ENCODE data around the gene SKIDA1.

SKIDA1 gene

DNA sequence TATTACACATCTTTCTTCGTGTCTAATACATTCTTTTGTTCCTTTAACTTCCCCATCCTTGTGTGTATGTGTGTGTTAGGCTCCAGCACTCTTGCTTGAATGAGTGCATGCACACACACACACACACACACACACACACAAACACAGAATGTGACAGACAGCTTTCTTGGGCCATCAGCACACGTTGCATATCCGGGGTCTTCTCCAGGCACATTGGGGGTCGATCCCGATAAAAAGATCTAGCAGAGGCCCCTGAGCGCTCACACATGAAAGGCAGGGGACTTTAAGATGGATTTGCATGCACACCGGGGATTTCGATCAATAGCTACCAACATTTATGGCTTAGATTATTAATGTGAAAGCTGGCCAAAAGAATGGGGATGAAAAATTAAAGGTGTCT lies 4.5 kb downstream of the SKIDA1 start:
- no peak for TF ChIP-seq POLR2A (IDR thresholded peaks at IDR 0.05; ENCODE audit: extremely low read depth, insufficient read length)
- TF ChIP-seq, protein P1, sequence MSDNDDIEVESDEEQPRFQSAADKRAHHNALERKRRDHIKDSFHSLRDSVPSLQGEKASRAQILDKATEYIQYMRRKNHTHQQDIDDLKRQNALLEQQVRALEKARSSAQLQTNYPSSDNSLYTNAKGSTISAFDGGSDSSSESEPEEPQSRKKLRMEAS (IDR thresholded peaks at IDR 0.05; ENCODE audit: low read depth, low read length), result no peak
- TF ChIP-seq CTCF (IDR thresholded peaks at IDR 0.05; ENCODE audit: low read depth, low read length), result no peak
- no peak for TF ChIP-seq MYC (IDR thresholded peaks at IDR 0.05; ENCODE audit: low read depth, low read length)
- no peak for DNase-seq (ENCODE audit: low read depth)
- no peak overlapping the region for H3K4me3 ChIP-seq (ENCODE audit: low read depth, low read length)

GRCh38 chr10:21520509-21520908 lies 5.0 kb downstream of the SKIDA1 start:
- no peak for DNase-seq (ENCODE audit: low read depth)
- H3K4me3 ChIP-seq (ENCODE audit: low read depth, low read length), result no peak overlapping the region
- TF ChIP-seq, protein P1 (IDR thresholded peaks at IDR 0.05; ENCODE audit: low read depth, low read length), result no peak

DNA sequence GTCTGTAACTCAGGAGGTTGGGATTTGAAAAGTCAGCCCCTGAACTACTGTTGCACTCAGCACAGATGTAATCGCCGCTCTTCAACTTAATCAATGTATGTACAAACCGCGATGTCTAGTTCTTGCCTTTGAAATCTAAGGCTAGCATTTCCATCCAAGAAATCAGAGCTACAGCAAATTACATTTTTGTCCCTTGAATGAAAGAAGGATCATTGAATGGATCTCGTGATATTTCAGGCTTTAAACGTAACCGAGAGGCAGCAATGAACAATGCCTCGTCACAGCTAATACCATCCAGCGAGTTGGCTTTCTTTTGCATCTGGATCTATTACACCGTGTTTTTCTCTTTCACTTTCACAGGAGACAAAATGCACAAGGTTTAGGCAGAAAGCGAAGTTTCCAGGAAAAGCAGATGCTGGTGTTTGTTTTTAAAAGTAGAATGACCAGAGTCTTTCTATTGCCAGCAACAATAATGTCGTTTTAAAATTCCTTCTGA lies 5.5 kb downstream of the SKIDA1 start:
- TF ChIP-seq MYC (IDR thresholded peaks at IDR 0.05; ENCODE audit: low read depth, low read length) (no peak), POLR2A (IDR thresholded peaks at IDR 0.05; ENCODE audit: extremely low read depth, insufficient read length) (no peak), CTCF (IDR thresholded peaks at IDR 0.05; ENCODE audit: low read depth, low read length) (no peak)
- TF ChIP-seq, protein P1 (IDR thresholded peaks at IDR 0.05; ENCODE audit: low read depth, low read length), result no peak
- no peak for DNase-seq (ENCODE audit: low read depth)
- H3K4me3 ChIP-seq (ENCODE audit: low read depth, low read length), result no peak overlapping the region

DNA sequence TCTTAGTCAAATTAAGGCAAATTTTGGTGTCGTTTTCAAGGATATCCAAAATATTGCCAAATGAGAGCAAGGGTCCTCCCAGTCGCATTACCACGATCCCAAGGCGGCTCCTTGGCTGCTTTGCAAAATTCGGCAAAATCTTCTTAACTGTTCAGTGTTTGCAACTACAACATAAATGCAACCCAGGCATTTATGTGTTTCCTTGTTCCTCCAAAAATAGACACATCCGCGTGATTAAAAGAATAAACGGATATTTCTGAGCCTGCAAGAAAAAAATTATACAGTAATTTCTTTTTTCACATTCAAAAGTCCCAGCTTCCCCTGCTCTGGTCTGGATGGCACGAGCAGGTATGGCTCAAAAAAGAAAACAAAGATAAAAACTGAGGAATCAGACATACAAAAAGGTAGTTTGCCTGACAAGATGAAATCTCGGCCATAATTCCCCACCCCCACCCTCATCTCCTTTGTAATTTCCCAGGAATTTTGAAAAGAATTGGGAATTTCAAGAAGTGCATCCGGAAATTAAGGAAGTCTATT lies 6.0 kb downstream of the SKIDA1 start:
- H3K4me3 ChIP-seq (ENCODE audit: low read depth, low read length), result no peak overlapping the region
- no peak for TF ChIP-seq MYC (IDR thresholded peaks at IDR 0.05; ENCODE audit: low read depth, low read length)
- TF ChIP-seq POLR2A (IDR thresholded peaks at IDR 0.05; ENCODE audit: extremely low read depth, insufficient read length), result no peak
- TF ChIP-seq, protein P1 (IDR thresholded peaks at IDR 0.05; ENCODE audit: low read depth, low read length), result no peak
- no peak for TF ChIP-seq CTCF (IDR thresholded peaks at IDR 0.05; ENCODE audit: low read depth, low read length)
- no peak for DNase-seq (ENCODE audit: low read depth)

DNA sequence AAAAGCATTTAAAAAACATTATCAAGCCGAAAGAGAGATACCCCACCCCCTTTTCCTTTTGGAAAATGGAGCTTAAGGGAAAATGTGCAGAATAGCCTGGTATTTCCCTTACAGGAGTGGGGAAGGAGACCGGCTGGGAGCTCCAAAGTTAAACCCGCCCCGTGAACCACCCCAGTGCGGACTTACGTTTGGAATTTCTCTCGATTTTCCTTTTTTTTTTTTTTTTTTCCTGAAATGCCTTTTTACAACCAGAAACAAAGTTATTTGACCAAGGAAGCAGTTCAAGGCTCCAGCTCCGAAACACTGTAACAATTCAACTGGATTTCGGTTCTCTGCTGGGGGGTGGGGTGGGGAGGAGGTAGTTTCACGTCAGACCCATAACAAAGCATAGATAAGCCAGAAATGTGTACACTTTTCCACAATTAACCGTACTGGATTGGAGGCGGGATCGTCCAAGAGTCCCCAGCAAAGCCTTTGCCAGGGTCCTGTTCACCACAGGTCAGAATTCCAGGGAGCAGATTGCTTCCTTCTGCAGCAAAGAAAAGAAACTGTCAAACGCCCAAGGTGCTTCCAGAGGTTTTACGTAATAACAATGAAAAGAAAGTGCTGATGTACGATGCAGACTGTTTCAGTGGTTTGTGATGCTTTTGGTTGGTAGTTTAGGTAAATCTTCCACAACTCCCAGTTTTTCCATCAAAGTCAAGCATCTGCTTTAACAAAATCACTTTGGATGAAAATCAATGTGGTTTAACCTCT lies 6.7 kb downstream of the SKIDA1 start:
- DNase-seq (ENCODE audit: low read depth), result no peak
- H3K4me3 ChIP-seq (ENCODE audit: low read depth, low read length), result peak overlapping the region; percentile 55
- TF ChIP-seq MYC (IDR thresholded peaks at IDR 0.05; ENCODE audit: low read depth, low read length) (no peak), POLR2A (IDR thresholded peaks at IDR 0.05; ENCODE audit: extremely low read depth, insufficient read length) (no peak), CTCF (IDR thresholded peaks at IDR 0.05; ENCODE audit: low read depth, low read length) (no peak)
- TF ChIP-seq, protein P1 (IDR thresholded peaks at IDR 0.05; ENCODE audit: low read depth, low read length), result no peak

GRCh38 chr10:21518149-21518640 lies 7.3 kb downstream of the SKIDA1 start:
- peak; percentile 22 for DNase-seq (ENCODE audit: low read depth)
- H3K4me3 ChIP-seq (ENCODE audit: low read depth, low read length), result peak overlapping the region; percentile 55
- no peak for TF ChIP-seq MYC (IDR thresholded peaks at IDR 0.05; ENCODE audit: low read depth, low read length)
- TF ChIP-seq CTCF (IDR thresholded peaks at IDR 0.05; ENCODE audit: low read depth, low read length), result no peak
- TF ChIP-seq, protein P1 (IDR thresholded peaks at IDR 0.05; ENCODE audit: low read depth, low read length), result no peak
- no peak for TF ChIP-seq POLR2A (IDR thresholded peaks at IDR 0.05; ENCODE audit: extremely low read depth, insufficient read length)
